Measurements from ENCODE around the gene IGF2.
A peak's percentile ranks its signal among the peaks of the same experiment; 100 is the strongest.

The IGF2 gene

DNA sequence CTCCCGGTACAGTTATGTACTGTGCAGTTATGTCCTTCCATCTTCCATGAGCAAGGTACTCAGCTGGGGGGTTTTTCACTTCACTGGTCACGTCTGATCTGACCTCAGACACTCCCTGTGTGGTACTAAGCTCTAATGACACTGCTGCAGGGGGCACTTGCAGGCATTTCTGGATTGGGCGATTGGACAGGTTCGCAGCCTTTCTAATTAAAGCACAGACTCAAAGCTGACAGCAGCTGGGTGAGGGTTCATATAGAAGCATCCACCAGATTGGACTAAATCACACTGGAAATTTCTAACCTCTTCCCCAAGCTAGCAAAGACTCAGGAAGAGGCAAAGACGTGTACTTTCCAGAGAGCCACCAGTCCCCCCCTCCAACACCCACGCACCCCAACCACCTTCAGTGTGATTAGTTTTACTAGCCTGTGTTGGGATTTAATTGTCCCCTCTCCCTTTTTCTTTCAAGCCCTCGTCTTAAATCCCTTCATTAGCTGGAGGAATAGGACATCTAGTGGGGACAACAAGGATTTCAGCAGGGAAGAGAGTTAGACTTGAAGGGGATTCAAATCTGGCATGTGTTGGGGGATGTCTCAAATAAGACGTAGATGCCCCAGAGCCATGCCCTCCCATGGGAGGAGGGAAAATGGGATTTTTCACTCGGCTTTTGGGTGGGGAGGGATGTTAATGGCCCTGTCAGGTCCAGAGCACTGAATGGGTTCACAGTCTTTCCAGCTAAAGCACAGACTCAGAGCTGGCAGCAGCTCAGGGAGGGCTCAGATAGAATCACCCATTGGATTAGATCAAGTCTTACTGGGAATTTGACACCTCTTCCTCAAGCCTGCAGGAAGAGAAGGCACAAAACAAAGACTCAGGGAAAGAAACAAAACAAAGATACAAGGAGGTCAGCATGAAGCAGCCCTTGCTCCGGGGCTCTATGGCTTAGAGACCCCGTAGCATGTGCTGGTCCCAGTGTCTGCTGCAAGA, 11.0 kb upstream of the IGF2 start (continued):
- TF ChIP-seq, protein P1, sequence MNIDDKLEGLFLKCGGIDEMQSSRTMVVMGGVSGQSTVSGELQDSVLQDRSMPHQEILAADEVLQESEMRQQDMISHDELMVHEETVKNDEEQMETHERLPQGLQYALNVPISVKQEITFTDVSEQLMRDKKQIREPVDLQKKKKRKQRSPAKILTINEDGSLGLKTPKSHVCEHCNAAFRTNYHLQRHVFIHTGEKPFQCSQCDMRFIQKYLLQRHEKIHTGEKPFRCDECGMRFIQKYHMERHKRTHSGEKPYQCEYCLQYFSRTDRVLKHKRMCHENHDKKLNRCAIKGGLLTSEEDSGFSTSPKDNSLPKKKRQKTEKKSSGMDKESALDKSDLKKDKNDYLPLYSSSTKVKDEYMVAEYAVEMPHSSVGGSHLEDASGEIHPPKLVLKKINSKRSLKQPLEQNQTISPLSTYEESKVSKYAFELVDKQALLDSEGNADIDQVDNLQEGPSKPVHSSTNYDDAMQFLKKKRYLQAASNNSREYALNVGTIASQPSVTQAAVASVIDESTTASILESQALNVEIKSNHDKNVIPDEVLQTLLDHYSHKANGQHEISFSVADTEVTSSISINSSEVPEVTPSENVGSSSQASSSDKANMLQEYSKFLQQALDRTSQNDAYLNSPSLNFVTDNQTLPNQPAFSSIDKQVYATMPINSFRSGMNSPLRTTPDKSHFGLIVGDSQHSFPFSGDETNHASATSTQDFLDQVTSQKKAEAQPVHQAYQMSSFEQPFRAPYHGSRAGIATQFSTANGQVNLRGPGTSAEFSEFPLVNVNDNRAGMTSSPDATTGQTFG (tag by site-specific recombination; IDR thresholded peaks at IDR 0.05; ENCODE audit: borderline replicate concordance) = no peak
- TF ChIP-seq ZXDB (tag by site-specific recombination; IDR thresholded peaks at IDR 0.05) (no peak), ZNF776 (tag by site-specific recombination; IDR thresholded peaks at IDR 0.05; ENCODE audit: borderline replicate concordance) (no peak), ZNF341 (tag by site-specific recombination; IDR thresholded peaks at IDR 0.05; ENCODE audit: low read depth) (no peak), ZNF155 (tag by site-specific recombination; IDR thresholded peaks at IDR 0.05) (no peak), ZBTB8A (tag by site-specific recombination; IDR thresholded peaks at IDR 0.05) (no peak), MZF1 (tag by site-specific recombination; IDR thresholded peaks at IDR 0.05; ENCODE audit: borderline replicate concordance) (0 out of 2 replicates have a peak, but pooled peaks have one; percentile 23), GFI1B (tag by site-specific recombination; IDR thresholded peaks at IDR 0.05) (no peak), ZNF654 (tag by site-specific recombination; IDR thresholded peaks at IDR 0.05; ENCODE audit: low read depth) (peak; percentile 79), ZNF184 (tag by site-specific recombination; IDR thresholded peaks at IDR 0.05) (no peak), ZNF121 (tag by site-specific recombination; IDR thresholded peaks at IDR 0.05) (no peak), EGR2 (tag by site-specific recombination; IDR thresholded peaks at IDR 0.05; ENCODE audit: low read depth) (peak; percentile 22; the same call in 1 of the 2 replicates), ZNF2 (tag by site-specific recombination; IDR thresholded peaks at IDR 0.05) (no peak), ZNF23 (tag by site-specific recombination; IDR thresholded peaks at IDR 0.05; ENCODE audit: borderline replicate concordance) (no peak), ZFHX2 (tag by site-specific recombination; conservative IDR thresholded peaks at IDR 0.05) (peak; percentile 55), ZNF585B (tag by site-specific recombination; IDR thresholded peaks at IDR 0.05) (no peak), KLF8 (tag by site-specific recombination; IDR thresholded peaks at IDR 0.05) (no peak), SCRT1 (tag by site-specific recombination; IDR thresholded peaks at IDR 0.05; ENCODE audit: borderline replicate concordance) (no peak), ZNF701 (tag by site-specific recombination; IDR thresholded peaks at IDR 0.05) (no peak)
- TF ChIP-seq, protein P2, sequence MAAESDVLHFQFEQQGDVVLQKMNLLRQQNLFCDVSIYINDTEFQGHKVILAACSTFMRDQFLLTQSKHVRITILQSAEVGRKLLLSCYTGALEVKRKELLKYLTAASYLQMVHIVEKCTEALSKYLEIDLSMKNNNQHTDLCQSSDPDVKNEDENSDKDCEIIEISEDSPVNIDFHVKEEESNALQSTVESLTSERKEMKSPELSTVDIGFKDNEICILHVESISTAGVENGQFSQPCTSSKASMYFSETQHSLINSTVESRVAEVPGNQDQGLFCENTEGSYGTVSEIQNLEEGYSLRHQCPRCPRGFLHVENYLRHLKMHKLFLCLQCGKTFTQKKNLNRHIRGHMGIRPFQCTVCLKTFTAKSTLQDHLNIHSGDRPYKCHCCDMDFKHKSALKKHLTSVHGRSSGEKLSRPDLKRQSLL (tag by site-specific recombination; IDR thresholded peaks at IDR 0.05) = no peak
- TF ChIP-seq, protein P3, sequence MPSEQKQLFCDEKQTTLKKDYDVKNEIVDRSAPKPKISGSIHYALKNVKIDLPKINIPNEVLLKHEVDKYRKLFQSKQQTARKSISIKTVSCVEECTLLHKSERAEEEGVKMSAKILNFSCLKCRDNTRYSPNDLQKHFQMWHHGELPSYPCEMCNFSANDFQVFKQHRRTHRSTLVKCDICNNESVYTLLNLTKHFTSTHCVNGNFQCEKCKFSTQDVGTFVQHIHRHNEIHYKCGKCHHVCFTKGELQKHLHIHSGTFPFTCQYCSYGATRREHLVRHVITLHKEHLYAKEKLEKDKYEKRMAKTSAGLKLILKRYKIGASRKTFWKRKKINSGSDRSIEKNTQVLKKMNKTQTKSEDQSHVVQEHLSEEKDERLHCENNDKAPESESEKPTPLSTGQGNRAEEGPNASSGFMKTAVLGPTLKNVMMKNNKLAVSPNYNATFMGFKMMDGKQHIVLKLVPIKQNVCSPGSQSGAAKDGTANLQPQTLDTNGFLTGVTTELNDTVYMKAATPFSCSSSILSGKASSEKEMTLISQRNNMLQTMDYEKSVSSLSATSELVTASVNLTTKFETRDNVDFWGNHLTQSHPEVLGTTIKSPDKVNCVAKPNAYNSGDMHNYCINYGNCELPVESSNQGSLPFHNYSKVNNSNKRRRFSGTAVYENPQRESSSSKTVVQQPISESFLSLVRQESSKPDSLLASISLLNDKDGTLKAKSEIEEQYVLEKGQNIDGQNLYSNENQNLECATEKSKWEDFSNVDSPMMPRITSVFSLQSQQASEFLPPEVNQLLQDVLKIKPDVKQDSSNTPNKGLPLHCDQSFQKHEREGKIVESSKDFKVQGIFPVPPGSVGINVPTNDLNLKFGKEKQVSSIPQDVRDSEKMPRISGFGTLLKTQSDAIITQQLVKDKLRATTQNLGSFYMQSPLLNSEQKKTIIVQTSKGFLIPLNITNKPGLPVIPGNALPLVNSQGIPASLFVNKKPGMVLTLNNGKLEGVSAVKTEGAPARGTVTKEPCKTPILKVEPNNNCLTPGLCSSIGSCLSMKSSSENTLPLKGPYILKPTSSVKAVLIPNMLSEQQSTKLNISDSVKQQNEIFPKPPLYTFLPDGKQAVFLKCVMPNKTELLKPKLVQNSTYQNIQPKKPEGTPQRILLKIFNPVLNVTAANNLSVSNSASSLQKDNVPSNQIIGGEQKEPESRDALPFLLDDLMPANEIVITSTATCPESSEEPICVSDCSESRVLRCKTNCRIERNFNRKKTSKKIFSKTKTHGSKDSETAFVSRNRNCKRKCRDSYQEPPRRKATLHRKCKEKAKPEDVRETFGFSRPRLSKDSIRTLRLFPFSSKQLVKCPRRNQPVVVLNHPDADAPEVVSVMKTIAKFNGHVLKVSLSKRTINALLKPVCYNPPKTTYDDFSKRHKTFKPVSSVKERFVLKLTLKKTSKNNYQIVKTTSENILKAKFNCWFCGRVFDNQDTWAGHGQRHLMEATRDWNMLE (tag by site-specific recombination; conservative IDR thresholded peaks at IDR 0.05; ENCODE audit: low read depth) = no peak
- TF ChIP-seq, protein P4, sequence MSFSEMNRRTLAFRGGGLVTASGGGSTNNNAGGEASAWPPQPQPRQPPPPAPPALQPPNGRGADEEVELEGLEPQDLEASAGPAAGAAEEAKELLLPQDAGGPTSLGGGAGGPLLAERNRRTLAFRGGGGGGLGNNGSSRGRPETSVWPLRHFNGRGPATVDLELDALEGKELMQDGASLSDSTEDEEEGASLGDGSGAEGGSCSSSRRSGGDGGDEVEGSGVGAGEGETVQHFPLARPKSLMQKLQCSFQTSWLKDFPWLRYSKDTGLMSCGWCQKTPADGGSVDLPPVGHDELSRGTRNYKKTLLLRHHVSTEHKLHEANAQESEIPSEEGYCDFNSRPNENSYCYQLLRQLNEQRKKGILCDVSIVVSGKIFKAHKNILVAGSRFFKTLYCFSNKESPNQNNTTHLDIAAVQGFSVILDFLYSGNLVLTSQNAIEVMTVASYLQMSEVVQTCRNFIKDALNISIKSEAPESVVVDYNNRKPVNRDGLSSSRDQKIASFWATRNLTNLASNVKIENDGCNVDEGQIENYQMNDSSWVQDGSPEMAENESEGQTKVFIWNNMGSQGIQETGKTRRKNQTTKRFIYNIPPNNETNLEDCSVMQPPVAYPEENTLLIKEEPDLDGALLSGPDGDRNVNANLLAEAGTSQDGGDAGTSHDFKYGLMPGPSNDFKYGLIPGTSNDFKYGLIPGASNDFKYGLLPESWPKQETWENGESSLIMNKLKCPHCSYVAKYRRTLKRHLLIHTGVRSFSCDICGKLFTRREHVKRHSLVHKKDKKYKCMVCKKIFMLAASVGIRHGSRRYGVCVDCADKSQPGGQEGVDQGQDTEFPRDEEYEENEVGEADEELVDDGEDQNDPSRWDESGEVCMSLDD (tag by site-specific recombination; IDR thresholded peaks at IDR 0.05) = no peak
- TF ChIP-seq, protein P5, sequence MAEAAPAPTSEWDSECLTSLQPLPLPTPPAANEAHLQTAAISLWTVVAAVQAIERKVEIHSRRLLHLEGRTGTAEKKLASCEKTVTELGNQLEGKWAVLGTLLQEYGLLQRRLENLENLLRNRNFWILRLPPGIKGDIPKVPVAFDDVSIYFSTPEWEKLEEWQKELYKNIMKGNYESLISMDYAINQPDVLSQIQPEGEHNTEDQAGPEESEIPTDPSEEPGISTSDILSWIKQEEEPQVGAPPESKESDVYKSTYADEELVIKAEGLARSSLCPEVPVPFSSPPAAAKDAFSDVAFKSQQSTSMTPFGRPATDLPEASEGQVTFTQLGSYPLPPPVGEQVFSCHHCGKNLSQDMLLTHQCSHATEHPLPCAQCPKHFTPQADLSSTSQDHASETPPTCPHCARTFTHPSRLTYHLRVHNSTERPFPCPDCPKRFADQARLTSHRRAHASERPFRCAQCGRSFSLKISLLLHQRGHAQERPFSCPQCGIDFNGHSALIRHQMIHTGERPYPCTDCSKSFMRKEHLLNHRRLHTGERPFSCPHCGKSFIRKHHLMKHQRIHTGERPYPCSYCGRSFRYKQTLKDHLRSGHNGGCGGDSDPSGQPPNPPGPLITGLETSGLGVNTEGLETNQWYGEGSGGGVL (tag by site-specific recombination; IDR thresholded peaks at IDR 0.05) = peak; percentile 17; the same call in 1 of the 2 replicates

Measured in HEK293 (cell line).